NCI-H1092 treated with DMSO at 0.1 percent for 48 hours (cell line): ENCODE data around the gene ERC2.

Experiments
- DNase-seq: peaks from one replicate; lab custom pipeline; 2025; lab: John Stamatoyannopoulos, UW

ERC2 gene

GRCh38 chr3:55824406-55824805 lies 643.9 kb downstream of the ERC2 start:
- DNase-seq, result no peak

GRCh38 chr3:55823829-55824228 lies 644.4 kb downstream of the ERC2 start:
- DNase-seq, result no peak

GRCh38 chr3:55823001-55823400 lies 645.3 kb downstream of the ERC2 start:
- DNase-seq, result no peak

GRCh38 chr3:55819005-55819404 lies 649.3 kb downstream of the ERC2 start:
- no peak for DNase-seq

- no peak for DNase-seq
Observed at GRCh38 chr3:55818485-55818884, 649.8 kb downstream of the ERC2 start.

- DNase-seq, result no peak
Observed at GRCh38 chr3:55816794-55817576, 651.3 kb downstream of the ERC2 start.

GRCh38 chr3:55815262-55815661 lies 653.0 kb downstream of the ERC2 start:
- no peak for DNase-seq

- no peak for DNase-seq
Observed at GRCh38 chr3:55813268-55814097, 654.8 kb downstream of the ERC2 start.

GRCh38 chr3:55812394-55813013 lies 655.8 kb downstream of the ERC2 start:
- DNase-seq, result no peak

GRCh38 chr3:55807210-55807609 lies 661.1 kb downstream of the ERC2 start:
- no peak for DNase-seq

- DNase-seq, result no peak
Observed at GRCh38 chr3:55805169-55805568, 663.1 kb downstream of the ERC2 start.

GRCh38 chr3:55804170-55805095 lies 663.8 kb downstream of the ERC2 start:
- no peak for DNase-seq

GRCh38 chr3:55802816-55803215 lies 665.5 kb downstream of the ERC2 start:
- no peak for DNase-seq

- no peak for DNase-seq
Observed at GRCh38 chr3:55801676-55802075, 666.6 kb downstream of the ERC2 start.

GRCh38 chr3:55801068-55801467 lies 667.2 kb downstream of the ERC2 start:
- no peak for DNase-seq

- no peak for DNase-seq
Observed at GRCh38 chr3:55797775-55798174, 670.5 kb downstream of the ERC2 start.

GRCh38 chr3:55797084-55797483 lies 671.2 kb downstream of the ERC2 start:
- no peak for DNase-seq

- no peak for DNase-seq
Observed at GRCh38 chr3:55796533-55796932, 671.7 kb downstream of the ERC2 start.

GRCh38 chr3:55795746-55796145 lies 672.5 kb downstream of the ERC2 start:
- no peak for DNase-seq

GRCh38 chr3:55795296-55795695 lies 673.0 kb downstream of the ERC2 start:
- DNase-seq, result no peak

- no peak for DNase-seq
Observed at GRCh38 chr3:55792742-55793141, 675.5 kb downstream of the ERC2 start.

GRCh38 chr3:55792009-55792408 lies 676.3 kb downstream of the ERC2 start:
- no peak for DNase-seq
